Caco-2 (cell line): ENCODE data around the gene UAP1. TPM values are rescaled to one million over a fixed set of nuclear protein-coding genes. Genes with fewer than 3 reads are reported as not detected.

Experiments used
- BruUV-seq: library from RNA; stranded (reverse); fragments of 400-500 nt; replicated peaks from 2 replicates; lab custom pipeline; 2021; lab: Mats Ljungman, UMichigan
- CTCF ChIA-PET: fragments of 300-600 bp; sonication (Branson Sonifier 250); formaldehyde crosslinking; loops from one replicate; lab custom pipeline; 2022; ENCODE audit warnings: antibody characterized with exemption; lab: Charles Lee
- POLR2A ChIA-PET: fragments of 300-600 bp; sonication (Branson Sonifier 250); formaldehyde crosslinking; loops from one replicate; lab custom pipeline; 2022; ENCODE audit warnings: antibody characterized with exemption; lab: Charles Lee
- DNase-seq, 2 experiments: peaks; one replicate each; pipeline versions ENCODE4 v3.0.0 to v3.0.0-alpha.2; 2020 to 2022
- H3K27me3 ChIP-seq: replicated peaks from 2 replicates; pipeline ENCODE4 v1.6.0; 2011; ENCODE audit warnings: low read length; ENCODE audit not compliant: control insufficient read depth, insufficient read depth
- H3K36me3 ChIP-seq: 2 replicates; pipeline ENCODE4 v1.5.1; 2011; ENCODE audit warnings: low read length; ENCODE audit not compliant: control insufficient read depth, insufficient read depth
- H3K4me1 ChIP-seq: fragments of 250-450 bp; sonication (Bioruptor Pico); 2 replicates; pipeline ENCODE4 v1.5.1; 2020; ENCODE audit warnings: mild to moderate bottlenecking
- H3K4me3 ChIP-seq: 2 replicates; pipeline ENCODE4 v1.5.1; 2011; ENCODE audit warnings: low read depth, mild to moderate bottlenecking, control low read depth, low read length
- H3K9me3 ChIP-seq: fragments of 250-450 bp; sonication (Bioruptor Pico); 2 replicates; pipeline ENCODE4 v1.5.1; 2020; ENCODE audit warnings: mild to moderate bottlenecking, moderate library complexity
- H3K27ac Mint-ChIP-seq: one replicate; pipeline ENCODE4 v1.8.0; 2022; ENCODE audit warnings: mixed read lengths; ENCODE audit not compliant: unreplicated experiment
- H3K27me3 Mint-ChIP-seq: one replicate; pipeline ENCODE4 v1.8.0; 2022; ENCODE audit warnings: mixed read lengths; ENCODE audit not compliant: insufficient read depth, unreplicated experiment
- H3K36me3 Mint-ChIP-seq: one replicate; pipeline ENCODE4 v1.8.0; 2022; ENCODE audit warnings: mild to moderate bottlenecking, mixed read lengths; ENCODE audit not compliant: insufficient read depth, unreplicated experiment
- H3K4me1 Mint-ChIP-seq: one replicate; pipeline ENCODE4 v1.8.0; 2022; ENCODE audit warnings: low read depth, mixed read lengths; ENCODE audit not compliant: unreplicated experiment
- H3K4me3 Mint-ChIP-seq: one replicate; pipeline ENCODE4 v1.8.0; 2022; ENCODE audit warnings: mild to moderate bottlenecking, moderate library complexity, mixed read lengths; ENCODE audit not compliant: unreplicated experiment
- H3K9me3 Mint-ChIP-seq: one replicate; pipeline ENCODE4 v1.8.0; 2022; ENCODE audit warnings: mixed read lengths; ENCODE audit not compliant: unreplicated experiment
- CTCF ChIP-seq, 2 experiments: fragments of 200-600 bp in 1 of 2; IDR thresholded peaks; 1 replicate in 1 of 2; 2 replicates in 1 of 2; pipeline versions ENCODE4 v1.5.1 to v1.8.0; 2011 to 2022; ENCODE audit warnings: antibody characterized with exemption in 1 of 2, control low read depth in 1 of 2, inconsistent platforms in 1 of 2, low read depth in 1 of 2, low read length in 1 of 2, mild to moderate bottlenecking in 1 of 2, moderate library complexity in 1 of 2; ENCODE audit not compliant: insufficient read depth in 1 of 2, severe bottlenecking in 1 of 2, unreplicated experiment in 1 of 2
- intact Hi-C: fragments of 100-400 bp; cut with micrococcal nuclease; formaldehyde crosslinking; loops from one replicate; pipeline ENCODE4 v1.10.0; 2022; ENCODE audit not compliant: unreplicated experiment
- total RNA-seq: library from RNA; stranded (reverse); gene quantifications from 2 replicates; pipeline ENCODE4 v1.2.3, GENCODE V29; 2022

The UAP1 gene
- total RNA-seq, 1 experiment from 2014 or later, result 39.8 TPM

GRCh38 chr1:162616848-162617247, 55.3 kb downstream of the UAP1 start:
- ChIA-PET POLR2A (no interaction called here), CTCF (no interaction called here)
- intact Hi-C loops, result no loop called here
- H3K36me3 Mint-ChIP-seq, result peaks cover 4% of the 10 kb centered on the region
- BruUV-seq, result no TSS peak
- H3K27me3 Mint-ChIP-seq, result no peaks in the 10 kb centered on the region
- no peak for TF ChIP-seq CTCF (IDR thresholded peaks at IDR 0.05; ENCODE audit: insufficient read depth in 1 of 2, low read depth in 1 of 2, low read length in 1 of 2, severe bottlenecking in 1 of 2, unreplicated experiment in 1 of 2)
- Histone ChIP-seq H3K36me3 (no peaks in the 10 kb centered on the region), H3K4me3 (no peak overlapping the region), H3K9me3 (peaks cover 6% of the 10 kb centered on the region), H3K4me1 (no peaks in the 10 kb centered on the region), H3K27me3 (no peaks in the 10 kb centered on the region)
- H3K4me3 Mint-ChIP-seq, result no peak overlapping the region
- DNase-seq, result no peak
- no peaks in the 10 kb centered on the region for H3K4me1 Mint-ChIP-seq
- no peaks in the 10 kb centered on the region for H3K9me3 Mint-ChIP-seq
- H3K27ac Mint-ChIP-seq, result no peak overlapping the region

GRCh38 chr1:162617513-162617912, 56.0 kb downstream of the UAP1 start:
- CTCF ChIA-PET, result no interaction called here
- no peaks in the 10 kb centered on the region for H3K9me3 Mint-ChIP-seq
- intact Hi-C loops, result no loop called here
- H3K36me3 Mint-ChIP-seq, result peaks cover 2% of the 10 kb centered on the region
- DNase-seq, result no peak
- no peak overlapping the region for H3K4me3 ChIP-seq
- no peak overlapping the region for H3K27ac Mint-ChIP-seq
- H3K4me1 ChIP-seq, result no peaks in the 10 kb centered on the region
- H3K36me3 ChIP-seq, result no peaks in the 10 kb centered on the region
- H3K4me1 Mint-ChIP-seq, result no peaks in the 10 kb centered on the region
- TF ChIP-seq CTCF (IDR thresholded peaks at IDR 0.05; ENCODE audit: insufficient read depth in 1 of 2, low read depth in 1 of 2, low read length in 1 of 2, severe bottlenecking in 1 of 2, unreplicated experiment in 1 of 2), result no peak
- no TSS peak for BruUV-seq
- H3K4me3 Mint-ChIP-seq, result no peak overlapping the region
- peaks cover 6% of the 10 kb centered on the region for H3K9me3 ChIP-seq
- H3K27me3 ChIP-seq, result no peaks in the 10 kb centered on the region
- POLR2A ChIA-PET, result no interaction called here
- no peaks in the 10 kb centered on the region for H3K27me3 Mint-ChIP-seq

- CTCF ChIA-PET, result no interaction called here
- POLR2A ChIA-PET, result no interaction called here
- no TSS peak for BruUV-seq
These were observed 57.6 kb downstream of the UAP1 start for GRCh38 chr1:162619076-162619475.

More at GRCh38 chr1:162619076-162619475, 57.6 kb downstream of the UAP1 start:
- H3K36me3 Mint-ChIP-seq, result no peaks in the 10 kb centered on the region
- no peak overlapping the region for H3K27ac Mint-ChIP-seq
- Histone ChIP-seq H3K27me3 (no peaks in the 10 kb centered on the region), H3K4me1 (no peaks in the 10 kb centered on the region), H3K4me3 (no peak overlapping the region), H3K36me3 (no peaks in the 10 kb centered on the region), H3K9me3 (peaks cover 6% of the 10 kb centered on the region)
- H3K4me1 Mint-ChIP-seq, result no peaks in the 10 kb centered on the region
- no peaks in the 10 kb centered on the region for H3K27me3 Mint-ChIP-seq
- DNase-seq, result no peak
- H3K9me3 Mint-ChIP-seq, result no peaks in the 10 kb centered on the region
- TF ChIP-seq CTCF (IDR thresholded peaks at IDR 0.05; ENCODE audit: insufficient read depth in 1 of 2, low read depth in 1 of 2, low read length in 1 of 2, severe bottlenecking in 1 of 2, unreplicated experiment in 1 of 2), result no peak
- no peak overlapping the region for H3K4me3 Mint-ChIP-seq
- intact Hi-C loops, result no loop called here
